Measurements from ENCODE around the gene IRAK4. TPM values are rescaled to one million over a fixed set of nuclear protein-coding genes. Genes with fewer than 3 reads are reported as not detected.

The IRAK4 gene
- total RNA-seq, 4 donors from 2014 or later: 2.5 to 10.0 (median 2.9) TPM

- no peaks in the 10 kb centered on the region for H3K4me1 ChIP-seq
- H3K4me3 ChIP-seq: no peak overlapping the region
- in situ Hi-C loops (cut with MboI; ENCODE audit: low sequenced_read_pairs in 4 of 4): no loop called here
- no peaks in the 10 kb centered on the region for H3K9me3 ChIP-seq
- intact Hi-C loops (cut with DNase I; ENCODE audit: low total_unique reads): no loop called here
- ATAC-seq (no peak), DNase-seq (no peak)
- no peaks in the 10 kb centered on the region for H3K27me3 ChIP-seq
- no peak overlapping the region for H3K27ac ChIP-seq
- TF ChIP-seq, protein P1, sequence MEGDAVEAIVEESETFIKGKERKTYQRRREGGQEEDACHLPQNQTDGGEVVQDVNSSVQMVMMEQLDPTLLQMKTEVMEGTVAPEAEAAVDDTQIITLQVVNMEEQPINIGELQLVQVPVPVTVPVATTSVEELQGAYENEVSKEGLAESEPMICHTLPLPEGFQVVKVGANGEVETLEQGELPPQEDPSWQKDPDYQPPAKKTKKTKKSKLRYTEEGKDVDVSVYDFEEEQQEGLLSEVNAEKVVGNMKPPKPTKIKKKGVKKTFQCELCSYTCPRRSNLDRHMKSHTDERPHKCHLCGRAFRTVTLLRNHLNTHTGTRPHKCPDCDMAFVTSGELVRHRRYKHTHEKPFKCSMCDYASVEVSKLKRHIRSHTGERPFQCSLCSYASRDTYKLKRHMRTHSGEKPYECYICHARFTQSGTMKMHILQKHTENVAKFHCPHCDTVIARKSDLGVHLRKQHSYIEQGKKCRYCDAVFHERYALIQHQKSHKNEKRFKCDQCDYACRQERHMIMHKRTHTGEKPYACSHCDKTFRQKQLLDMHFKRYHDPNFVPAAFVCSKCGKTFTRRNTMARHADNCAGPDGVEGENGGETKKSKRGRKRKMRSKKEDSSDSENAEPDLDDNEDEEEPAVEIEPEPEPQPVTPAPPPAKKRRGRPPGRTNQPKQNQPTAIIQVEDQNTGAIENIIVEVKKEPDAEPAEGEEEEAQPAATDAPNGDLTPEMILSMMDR (IDR thresholded peaks at IDR 0.05 in 4 of 5, conservative IDR thresholded peaks at IDR 0.05 in 1 of 5): no peak
- no peak for TF ChIP-seq POLR2A (IDR thresholded peaks at IDR 0.05)
- peaks cover 0 to 12% of the 10 kb centered on the region in 2 donors for H3K36me3 ChIP-seq
Measured at GRCh38 chr12:43766291-43766690, 7.5 kb downstream of the IRAK4 start.

- H3K27me3 ChIP-seq: no peaks in the 10 kb centered on the region
- TF ChIP-seq, protein P1 (IDR thresholded peaks at IDR 0.05 in 4 of 5, conservative IDR thresholded peaks at IDR 0.05 in 1 of 5): peak in 1 of 5 experiments; percentile 27
- TF ChIP-seq POLR2A (IDR thresholded peaks at IDR 0.05): no peak
- DNase-seq: no peak
- H3K4me1 ChIP-seq: no peaks in the 10 kb centered on the region
- no peak overlapping the region for H3K27ac ChIP-seq
- intact Hi-C loops (cut with DNase I; ENCODE audit: low total_unique reads): no loop called here
- H3K9me3 ChIP-seq: no peaks in the 10 kb centered on the region
- H3K4me3 ChIP-seq: no peak overlapping the region
- ATAC-seq: no peak
- in situ Hi-C loops (cut with MboI; ENCODE audit: low sequenced_read_pairs in 4 of 4): no loop called here
- peaks cover 0 to 67% of the 10 kb centered on the region in 2 donors for H3K36me3 ChIP-seq
Measured at GRCh38 chr12:43776498-43776897, 17.7 kb downstream of the IRAK4 start.

DNA sequence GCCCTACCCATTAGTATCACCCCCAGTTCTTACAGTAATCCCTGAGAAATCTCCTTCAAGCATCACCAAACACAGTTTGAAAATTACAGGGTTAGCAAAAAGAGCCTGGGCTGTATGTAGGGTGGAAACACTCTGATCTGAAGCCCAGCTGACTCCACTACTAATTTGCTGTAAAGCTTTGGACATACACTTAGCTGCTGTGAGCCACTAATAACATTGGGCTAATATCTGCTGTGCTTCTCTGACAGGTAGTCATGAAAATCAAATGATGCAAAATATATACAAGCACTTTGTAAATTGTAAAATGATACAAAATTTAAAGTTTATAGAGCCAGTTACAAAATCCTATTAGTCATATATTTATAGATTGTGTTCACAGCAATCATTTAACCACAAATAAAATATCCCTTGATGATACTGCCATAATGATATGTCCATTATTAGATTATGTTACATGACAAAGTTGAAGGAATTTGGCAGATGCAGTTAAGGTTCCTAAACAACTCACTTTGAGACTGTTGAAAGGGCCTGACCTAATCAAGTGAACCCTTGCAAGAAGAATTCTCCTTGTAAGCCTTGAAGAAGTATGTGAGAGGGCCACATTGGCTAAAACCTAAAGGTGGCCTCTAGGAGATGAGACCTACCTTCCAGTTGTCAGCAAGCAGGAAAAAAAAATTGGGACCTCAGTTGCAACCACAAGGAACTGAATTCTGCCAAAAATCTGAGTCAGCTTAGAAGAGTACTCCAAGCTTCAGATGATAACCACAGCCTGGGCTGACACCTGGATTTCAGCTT is 28.3 kb downstream of the IRAK4 start:
- Histone ChIP-seq H3K27me3 (no peaks in the 10 kb centered on the region), H3K4me1 (no peaks in the 10 kb centered on the region), H3K4me3 (no peak overlapping the region), H3K9me3 (no peaks in the 10 kb centered on the region), H3K36me3 (peaks cover 0 to 51% of the 10 kb centered on the region in 2 donors), H3K27ac (no peak overlapping the region)
- in situ Hi-C loops (cut with MboI; ENCODE audit: low sequenced_read_pairs in 4 of 4): no loop called here
- intact Hi-C loops (cut with DNase I; ENCODE audit: low total_unique reads): no loop called here
- no peak for ATAC-seq
- DNase-seq: no peak
- TF ChIP-seq, protein P1 (IDR thresholded peaks at IDR 0.05 in 4 of 5, conservative IDR thresholded peaks at IDR 0.05 in 1 of 5): no peak
- no peak for TF ChIP-seq POLR2A (IDR thresholded peaks at IDR 0.05)

DNA sequence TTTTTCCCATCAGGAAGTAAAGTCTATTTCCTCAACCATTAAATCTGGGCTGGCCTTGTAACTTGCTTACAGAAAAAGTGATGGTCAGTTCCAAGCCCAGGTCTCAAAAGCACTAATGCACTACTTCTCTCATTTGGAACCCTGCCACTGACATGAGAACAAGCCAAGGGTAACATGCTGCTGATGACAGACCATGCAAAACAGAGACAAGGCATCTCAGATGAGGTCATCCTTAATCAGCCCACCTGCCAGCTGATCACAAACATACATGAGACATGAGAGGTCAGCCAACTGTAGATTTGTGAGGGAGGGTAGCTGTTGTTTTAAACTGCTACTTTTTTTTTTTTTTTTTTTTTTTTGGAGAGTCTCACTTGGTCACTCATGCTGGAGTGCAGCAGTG is 31.2 kb downstream of the IRAK4 start:
- H3K4me3 ChIP-seq: no peak overlapping the region
- in situ Hi-C loops (cut with MboI; ENCODE audit: low sequenced_read_pairs in 4 of 4) (no loop called here), intact Hi-C loops (cut with DNase I; ENCODE audit: low total_unique reads) (no loop called here)
- TF ChIP-seq POLR2A (IDR thresholded peaks at IDR 0.05): no peak
- TF ChIP-seq, protein P1 (IDR thresholded peaks at IDR 0.05 in 4 of 5, conservative IDR thresholded peaks at IDR 0.05 in 1 of 5): no peak
- H3K27ac ChIP-seq: no peak overlapping the region
- no peaks in the 10 kb centered on the region for H3K9me3 ChIP-seq
- H3K27me3 ChIP-seq: no peaks in the 10 kb centered on the region
- ATAC-seq (no peak), DNase-seq (no peak)
- H3K4me1 ChIP-seq: no peaks in the 10 kb centered on the region
- H3K36me3 ChIP-seq: peaks cover 0 to 27% of the 10 kb centered on the region in 2 donors
